Caki2 (cell line): ENCODE results near the gene RASAL3. TPM values are rescaled to one million over a fixed set of nuclear protein-coding genes. Genes with fewer than 3 reads are reported as not detected.
"Not testable (repeated sequence)": the region's sequence is repeated elsewhere in the genome, so short reads cannot be mapped to it uniquely, and the experiment has no call there.

Source experiments
- DNase-seq: peaks from one replicate; pipeline ENCODE4 v3.0.0-alpha.2; 2015; ENCODE audit warnings: low read depth
- in situ Hi-C: cut with HindIII; loops from 2 replicates; pipeline ENCODE4 v1.10.0; 2016; ENCODE audit warnings: low sequenced_read_pairs, low pct_unique_long_range_greater_than_20kb, mixed read lengths
- total RNA-seq: library from RNA; depleted of rRNA; stranded (reverse); fragments of >200 nt; shearing (Covaris generic); gene quantifications from 2 replicates; pipeline ENCODE4 v1.2.3, GENCODE V29; 2014; ENCODE audit warnings: low replicate concordance

The RASAL3 gene
- total RNA-seq, 1 experiment from 2014 or later = not detected

- in situ Hi-C loops = no loop called here
- DNase-seq = no peak
Measured at GRCh38 chr19:15427350-15427700, 37.0 kb downstream of the RASAL3 start.

- in situ Hi-C loops = no loop called here
Measured at GRCh38 chr19:15426485-15427349, 37.6 kb downstream of the RASAL3 start.

GRCh38 chr19:15425321-15425950 lies 38.9 kb downstream of the RASAL3 start:
- DNase-seq = no peak
- in situ Hi-C loops = no loop called here

More at GRCh38 chr19:15426485-15427349, 37.6 kb downstream of the RASAL3 start:
- no peak for DNase-seq

- in situ Hi-C loops = no loop called here
- no peak for DNase-seq
Measured at GRCh38 chr19:15424692-15425272, 39.6 kb downstream of the RASAL3 start.

GRCh38 chr19:15424121-15424520 lies 40.2 kb downstream of the RASAL3 start:
- in situ Hi-C loops = no loop called here
- DNase-seq = no peak

GRCh38 chr19:15423130-15423529 lies 41.2 kb downstream of the RASAL3 start:
- in situ Hi-C loops = no loop called here
- no peak for DNase-seq

- in situ Hi-C loops = no loop called here
- no peak for DNase-seq
Measured at GRCh38 chr19:15422296-15423075, 41.9 kb downstream of the RASAL3 start.

- no peak for DNase-seq
- in situ Hi-C loops = no loop called here
Measured at GRCh38 chr19:15421721-15422260, 42.6 kb downstream of the RASAL3 start.

GRCh38 chr19:15421136-15421695 lies 43.1 kb downstream of the RASAL3 start:
- no peak for DNase-seq

GRCh38 chr19:15419413-15420025 lies 44.8 kb downstream of the RASAL3 start:
- DNase-seq = no peak
- in situ Hi-C loops = no loop called here

More at GRCh38 chr19:15421136-15421695, 43.1 kb downstream of the RASAL3 start:
- in situ Hi-C loops = no loop called here

- peak; percentile 100 for DNase-seq
- in situ Hi-C loops = no loop called here
Measured at GRCh38 chr19:15418579-15419412, 45.5 kb downstream of the RASAL3 start, which contains the start of gene AKAP8L. TSS of gene AKAP8L (minus strand) at chr19:15418988. CDS start at chr19:15418923, 65 bp downstream.

GRCh38 chr19:15418231-15418578 lies 46.1 kb downstream of the RASAL3 start:
- in situ Hi-C loops = no loop called here
- DNase-seq = no peak

- in situ Hi-C loops = no loop called here
- DNase-seq = no peak
Measured at GRCh38 chr19:15417699-15418098, 46.6 kb downstream of the RASAL3 start.

GRCh38 chr19:15412832-15413231 lies 51.5 kb downstream of the RASAL3 start:
- in situ Hi-C loops = no loop called here
- no peak for DNase-seq

GRCh38 chr19:15411351-15411750 lies 53.0 kb downstream of the RASAL3 start:
- DNase-seq, in situ Hi-C loops: not testable (repeated sequence)

- in situ Hi-C loops = no loop called here
- DNase-seq = peak; percentile 85
Measured at GRCh38 chr19:15404780-15405211, 59.5 kb downstream of the RASAL3 start.
